Trophoblast cell (in vitro differentiated cells and primary cell): ENCODE measurements around the gene CWF19L1. TPM values are rescaled to one million over a fixed set of nuclear protein-coding genes. Genes with fewer than 3 reads are reported as not detected.

ENCODE experiments used
- DNase-seq, 2 donors: peaks; one replicate each; pipeline ENCODE4 v3.0.0-alpha.2; 2016
- H2AFZ ChIP-seq: 2 replicates; pipeline ENCODE4 v1.6.1; 2013; ENCODE audit warnings: low read length, moderate library complexity, mild to moderate bottlenecking; ENCODE audit not compliant: insufficient read depth, poor library complexity
- H2AK5ac ChIP-seq: 2 replicates; pipeline ENCODE4 v1.6.1; 2013; ENCODE audit warnings: mild to moderate bottlenecking, low read length
- H2BK120ac ChIP-seq: 2 replicates; pipeline ENCODE4 v1.6.1; 2013; ENCODE audit warnings: low read length, mild to moderate bottlenecking, moderate library complexity; ENCODE audit not compliant: insufficient read depth, poor library complexity
- H2BK12ac ChIP-seq: 2 replicates; pipeline ENCODE4 v1.6.1; 2013; ENCODE audit warnings: mild to moderate bottlenecking, low read length, moderate library complexity
- H2BK5ac ChIP-seq: 2 replicates; pipeline ENCODE4 v1.6.1; 2013; ENCODE audit warnings: low read length, low read depth, moderate library complexity, mild to moderate bottlenecking; ENCODE audit not compliant: poor library complexity
- H3K14ac ChIP-seq: 2 replicates; pipeline ENCODE4 v1.6.1; 2013; ENCODE audit warnings: mild to moderate bottlenecking, low read length
- H3K18ac ChIP-seq: 2 replicates; pipeline ENCODE4 v1.6.1; 2013; ENCODE audit warnings: mild to moderate bottlenecking, low read length
- H3K23ac ChIP-seq: 2 replicates; pipeline ENCODE4 v1.6.1; 2013; ENCODE audit warnings: low read length
- H3K27ac ChIP-seq: 2 replicates; pipeline ENCODE4 v1.5.1; 2013; ENCODE audit warnings: low read depth, mild to moderate bottlenecking, inconsistent platforms, low read length, moderate library complexity
- H3K27me3 ChIP-seq: 2 replicates; pipeline ENCODE4 v1.6.1; 2013; ENCODE audit warnings: inconsistent platforms, mild to moderate bottlenecking, low read length, moderate library complexity; ENCODE audit not compliant: insufficient read depth
- H3K36me3 ChIP-seq, 2 experiments: 1 replicate in 1 of 2; 2 replicates in 1 of 2; pipeline ENCODE4 v1.6.1; 2013; ENCODE audit warnings: low read length in 2 of 2, mild to moderate bottlenecking in 2 of 2, moderate library complexity in 1 of 2; ENCODE audit not compliant: insufficient read depth in 2 of 2, control insufficient read depth in 1 of 2
- H3K4ac ChIP-seq: 2 replicates; pipeline ENCODE4 v1.6.1; 2013; ENCODE audit warnings: low read depth, mild to moderate bottlenecking, low read length, moderate library complexity
- H3K4me1 ChIP-seq, 2 experiments: 1 replicate in 1 of 2; 2 replicates in 1 of 2; pipeline ENCODE4 v1.6.1; 2013; ENCODE audit warnings: low read length in 2 of 2, mild to moderate bottlenecking in 2 of 2, moderate library complexity in 1 of 2; ENCODE audit not compliant: insufficient read depth in 2 of 2, control insufficient read depth in 1 of 2
- H3K4me2 ChIP-seq: 2 replicates; pipeline ENCODE4 v1.6.1; 2013; ENCODE audit warnings: inconsistent platforms, mild to moderate bottlenecking, low read length, moderate library complexity
- H3K4me3 ChIP-seq: 2 replicates; pipeline ENCODE4 v1.5.1; 2013; ENCODE audit warnings: mild to moderate bottlenecking, low read depth, low read length, inconsistent platforms
- H3K79me1 ChIP-seq: one replicate; pipeline ENCODE4 v1.6.1; 2013; ENCODE audit warnings: low read length
- H3K79me2 ChIP-seq: 2 replicates; pipeline ENCODE4 v1.6.1; 2013; ENCODE audit warnings: low read length, mild to moderate bottlenecking; ENCODE audit not compliant: control insufficient read depth, insufficient read depth, poor library complexity
- H3K9ac ChIP-seq: 2 replicates; pipeline ENCODE4 v1.6.1; 2013; ENCODE audit warnings: mild to moderate bottlenecking, low read length
- H3K9me3 ChIP-seq: 2 replicates; pipeline ENCODE4 v1.6.1; 2013; ENCODE audit warnings: low read depth, mild to moderate bottlenecking, control low read depth, inconsistent platforms, low read length; ENCODE audit not compliant: insufficient read depth
- H4K12ac ChIP-seq: 2 replicates; pipeline ENCODE4 v1.6.1; 2013; ENCODE audit warnings: low read depth, mild to moderate bottlenecking, low read length, moderate library complexity
- H4K8ac ChIP-seq: 2 replicates; pipeline ENCODE4 v1.6.1; 2013; ENCODE audit warnings: low read depth, mild to moderate bottlenecking, low read length, moderate library complexity
- H4K91ac ChIP-seq: one replicate; pipeline ENCODE4 v1.6.1; 2013; ENCODE audit warnings: low read depth, mild to moderate bottlenecking, low read length, moderate library complexity
- WGBS: extraction: QIAGEN DNeasy Blood & Tissue Kit; methylation state at CpG from one replicate; pipeline ENCODE4 v1.1.7; 2013; ENCODE audit warnings: missing lambda C conversion rate; ENCODE audit not compliant: insufficient read length, insufficient coverage; ENCODE audit errors: extremely low coverage; 5-methylcytosine and 5-hydroxymethylcytosine counted together
- polyA plus RNA-seq: library from polyadenylated mRNA; stranded (reverse); fragments of 200-250 nt; gene quantifications from 2 replicates; pipeline ENCODE4 v1.2.3, GENCODE V29; 2013

Gene CWF19L1
- polyA plus RNA-seq, result 13.6 and 14.2 TPM in 2 replicates

DNA sequence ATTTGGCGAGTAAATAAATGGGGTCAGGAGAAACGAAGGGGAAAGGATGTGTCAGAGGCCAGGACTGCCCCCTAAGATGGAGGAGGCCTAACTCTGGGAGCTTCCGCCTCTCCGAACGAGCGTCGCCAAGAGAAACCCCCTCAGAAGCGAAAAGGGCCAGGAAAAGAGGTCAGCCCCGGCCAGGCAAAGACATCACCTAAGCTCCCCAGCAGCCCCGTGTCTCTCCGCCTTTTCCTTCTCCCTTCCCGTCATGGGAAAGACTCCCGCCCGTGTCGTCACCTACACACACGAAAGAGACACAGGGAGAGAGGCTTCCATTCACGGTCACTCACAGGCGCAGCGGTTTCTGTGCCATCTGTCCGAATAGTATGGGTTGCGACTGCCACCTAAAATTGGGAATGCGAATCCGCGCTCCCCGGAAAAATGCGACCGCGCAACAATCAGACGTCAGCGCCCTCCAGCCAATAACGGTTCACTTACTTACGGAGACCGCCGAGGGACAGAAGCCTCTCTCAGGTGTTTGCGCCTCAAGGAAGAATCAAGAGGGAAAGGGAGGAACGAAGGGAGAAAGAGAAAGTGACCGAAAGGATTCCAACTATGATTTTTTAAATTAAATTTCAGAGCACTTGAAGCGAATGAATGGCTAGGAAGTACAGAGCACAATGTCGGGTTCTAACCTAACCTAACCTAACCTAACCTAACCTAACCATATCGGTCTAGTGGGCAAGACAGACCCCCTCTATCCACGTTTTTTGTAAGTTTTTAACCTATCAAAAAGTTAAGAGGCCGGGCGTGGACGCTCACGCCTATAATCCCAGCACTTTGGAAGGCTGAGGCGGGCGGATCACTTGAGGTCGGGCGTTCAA is at the start of gene CWF19L1:
Gene CWF19L1, minus strand, starts transcription at position 400 of the 866 bp plus-strand sequence. Its CDS starts 45 bp downstream, at position 355.
- peak within 1 kb of the TSS; percentile 96 for H3K14ac ChIP-seq
- H3K79me2 ChIP-seq, result peaks cover 7% of the 10 kb centered on the region
- no peaks in the 10 kb centered on the region for H3K36me3 ChIP-seq
- H4K12ac ChIP-seq, result peak within 1 kb of the TSS; percentile 95
- peaks cover 3% of the 10 kb centered on the region for H3K9me3 ChIP-seq
- H3K79me1 ChIP-seq, result peaks cover 5% of the 10 kb centered on the region
- peak within 1 kb of the TSS; percentile 76 for H3K4me2 ChIP-seq
- H2BK120ac ChIP-seq, result peak within 1 kb of the TSS; percentile 66
- H3K27ac ChIP-seq, result peak within 1 kb of the TSS; percentile 20
- peak within 1 kb of the TSS; percentile 95 for H3K4ac ChIP-seq
- peak within 1 kb of the TSS; percentile 92 for H4K91ac ChIP-seq
- H2AK5ac ChIP-seq, result peak within 1 kb of the TSS; percentile 59
- H2BK12ac ChIP-seq, result peak within 1 kb of the TSS; percentile 60
- H4K8ac ChIP-seq, result peak within 1 kb of the TSS; percentile 100
- peak within 1 kb of the TSS; percentile 98 for H3K9ac ChIP-seq
- no CpG with 5 or more reads among the region's 49 CpGs for WGBS
- peak within 1 kb of the TSS; percentile 99 for H3K4me3 ChIP-seq
- no peak within 1 kb of the TSS for H3K23ac ChIP-seq
- peak within 1 kb of the TSS; percentile 98 for H3K18ac ChIP-seq
- H3K4me1 ChIP-seq, result peaks cover 3 to 7% of the 10 kb centered on the region in 2 experiments
- no peaks in the 10 kb centered on the region for H3K27me3 ChIP-seq
- peak; percentile 84 to 94 for DNase-seq
- H2AFZ ChIP-seq, result peak within 1 kb of the TSS; percentile 100
- H2BK5ac ChIP-seq, result peak within 1 kb of the TSS; percentile 73

DNA sequence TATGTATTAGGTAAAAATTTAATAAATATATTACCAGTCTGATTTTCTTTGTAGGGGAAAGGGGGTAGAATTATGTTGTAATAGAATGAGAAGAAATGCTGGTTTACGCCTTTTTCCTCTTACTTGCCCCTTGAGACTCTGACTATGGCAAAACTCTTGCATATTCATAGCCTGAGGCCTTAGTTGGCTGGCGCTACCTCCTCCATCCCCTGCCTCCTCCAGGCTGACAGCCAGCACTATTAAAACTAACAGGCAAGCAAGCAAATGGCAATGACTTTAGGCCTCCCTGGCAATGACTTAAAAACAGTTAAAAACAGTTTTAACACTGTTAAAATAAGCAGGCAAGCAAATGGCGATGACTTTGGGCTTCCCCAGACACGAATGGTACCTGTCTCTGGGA is 48.2 kb upstream of the CWF19L1 start:
- Histone ChIP-seq H3K4me2 (no peak overlapping the region), H3K4me1 (no peaks in the 10 kb centered on the region), H2BK12ac (no peak overlapping the region), H2AFZ (no peak overlapping the region), H3K27me3 (no peaks in the 10 kb centered on the region), H4K91ac (no peak overlapping the region), H3K9ac (no peak overlapping the region), H3K23ac (no peak overlapping the region), H3K9me3 (no peaks in the 10 kb centered on the region), H2BK120ac (no peak overlapping the region), H3K79me1 (no peaks in the 10 kb centered on the region), H3K79me2 (no peaks in the 10 kb centered on the region), H4K8ac (no peak overlapping the region), H3K36me3 (no peaks in the 10 kb centered on the region), H3K14ac (no peak overlapping the region), H3K27ac (no peak overlapping the region), H3K4me3 (no peak overlapping the region), H4K12ac (no peak overlapping the region), H2BK5ac (no peak overlapping the region), H2AK5ac (no peak overlapping the region), H3K18ac (no peak overlapping the region), H3K4ac (no peak overlapping the region)
- WGBS, result no CpG with 5 or more reads among the region's 4 CpGs
- DNase-seq, result peak; percentile 21 to 44

- Histone ChIP-seq H3K9me3 (no peaks in the 10 kb centered on the region), H4K12ac (no peak overlapping the region), H3K4me3 (no peak overlapping the region), H3K27ac (no peak overlapping the region), H3K79me2 (no peaks in the 10 kb centered on the region), H4K91ac (no peak overlapping the region), H3K18ac (no peak overlapping the region), H3K4ac (no peak overlapping the region), H3K36me3 (no peaks in the 10 kb centered on the region), H3K23ac (no peak overlapping the region), H2BK12ac (no peak overlapping the region), H2BK5ac (no peak overlapping the region), H3K27me3 (no peaks in the 10 kb centered on the region), H3K79me1 (no peaks in the 10 kb centered on the region), H2AK5ac (no peak overlapping the region), H3K4me1 (no peaks in the 10 kb centered on the region), H3K4me2 (no peak overlapping the region), H3K14ac (no peak overlapping the region), H2AFZ (no peak overlapping the region), H4K8ac (no peak overlapping the region), H3K9ac (no peak overlapping the region), H2BK120ac (no peak overlapping the region)
- DNase-seq, result no peak
- WGBS, result no CpG with 5 or more reads among the region's 4 CpGs
These were observed 43.9 kb upstream of the CWF19L1 start for GRCh38 chr10:100311298-100311697.

DNA sequence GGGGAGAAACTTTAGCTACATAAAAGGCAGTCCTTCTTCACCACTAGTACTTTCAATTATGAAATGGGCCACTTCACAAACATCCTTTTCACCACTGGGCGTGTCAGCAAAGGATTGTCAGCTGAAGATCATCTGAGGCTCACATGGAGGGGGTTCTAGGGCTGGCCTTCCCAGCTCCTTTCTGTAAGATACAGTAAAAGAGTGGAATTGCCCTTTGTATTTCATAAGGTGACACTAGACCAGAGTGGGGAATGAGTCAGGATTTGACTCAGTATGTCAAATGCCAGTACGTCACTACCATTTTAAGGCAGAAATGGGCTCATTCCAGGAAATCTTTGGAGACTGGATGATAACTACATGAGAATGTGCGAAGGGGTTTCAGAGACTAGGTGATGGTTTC is 40.2 kb upstream of the CWF19L1 start:
- no peak overlapping the region for H3K9ac ChIP-seq
- H3K79me2 ChIP-seq, result no peaks in the 10 kb centered on the region
- WGBS, result no CpG with 5 or more reads among the region's 3 CpGs
- no peak overlapping the region for H3K4me2 ChIP-seq
- H3K14ac ChIP-seq, result no peak overlapping the region
- H4K12ac ChIP-seq, result no peak overlapping the region
- no peak overlapping the region for H3K4ac ChIP-seq
- H3K4me1 ChIP-seq, result no peaks in the 10 kb centered on the region
- no peaks in the 10 kb centered on the region for H3K27me3 ChIP-seq
- no peak overlapping the region for H4K91ac ChIP-seq
- no peak overlapping the region for H2AK5ac ChIP-seq
- H3K9me3 ChIP-seq, result no peaks in the 10 kb centered on the region
- DNase-seq, result peak; percentile 54 to 91
- H3K23ac ChIP-seq, result no peak overlapping the region
- H4K8ac ChIP-seq, result no peak overlapping the region
- no peaks in the 10 kb centered on the region for H3K79me1 ChIP-seq
- H3K18ac ChIP-seq, result no peak overlapping the region
- no peak overlapping the region for H3K4me3 ChIP-seq
- H3K27ac ChIP-seq, result no peak overlapping the region
- H2BK12ac ChIP-seq, result no peak overlapping the region
- no peak overlapping the region for H2AFZ ChIP-seq
- no peak overlapping the region for H2BK5ac ChIP-seq
- H2BK120ac ChIP-seq, result no peak overlapping the region
- no peaks in the 10 kb centered on the region for H3K36me3 ChIP-seq
